ENCODE results near the gene ROBO2.

Gene ROBO2

GRCh38 chr3:77602722-77603121 lies 562.8 kb downstream of the ROBO2 start:
- Histone ChIP-seq H3K27me3 (ENCODE audit: insufficient read depth, poor library complexity, severe bottlenecking) (no peaks in the 10 kb centered on the region), H3K27ac (replicated peaks) (no peak overlapping the region), H3K4me3 (replicated peaks; ENCODE audit: insufficient read depth, low read length) (no peak overlapping the region)
- no peak for TF ChIP-seq CTCF (IDR thresholded peaks at IDR 0.05; ENCODE audit: insufficient read depth, low read length)
- TF ChIP-seq POLR2AphosphoS5 (IDR thresholded peaks at IDR 0.05; ENCODE audit: low read depth): no peak
- TF ChIP-seq REST (IDR thresholded peaks at IDR 0.05; ENCODE audit: insufficient replicate concordance, low read depth): no peak
- TF ChIP-seq SPI1 (IDR thresholded peaks at IDR 0.05; ENCODE audit: borderline replicate concordance, low read depth): no peak
- TF ChIP-seq GABPA (IDR thresholded peaks at IDR 0.05; ENCODE audit: low read depth): no peak
- DNase-seq (ENCODE audit: low read depth in 1 of 2, low spot score in 1 of 2): no peak

- Histone ChIP-seq H3K4me3 (replicated peaks; ENCODE audit: insufficient read depth, low read length) (no peak overlapping the region), H3K27me3 (ENCODE audit: insufficient read depth, poor library complexity, severe bottlenecking) (no peaks in the 10 kb centered on the region), H3K27ac (replicated peaks) (no peak overlapping the region)
- DNase-seq (ENCODE audit: low read depth in 1 of 2, low spot score in 1 of 2): no peak
- TF ChIP-seq CTCF (IDR thresholded peaks at IDR 0.05; ENCODE audit: insufficient read depth, low read length): no peak
- TF ChIP-seq REST (IDR thresholded peaks at IDR 0.05; ENCODE audit: insufficient replicate concordance, low read depth): no peak
- TF ChIP-seq SPI1 (IDR thresholded peaks at IDR 0.05; ENCODE audit: borderline replicate concordance, low read depth): no peak
- TF ChIP-seq POLR2AphosphoS5 (IDR thresholded peaks at IDR 0.05; ENCODE audit: low read depth): no peak
- TF ChIP-seq GABPA (IDR thresholded peaks at IDR 0.05; ENCODE audit: low read depth): no peak
These were observed 565.4 kb downstream of the ROBO2 start for GRCh38 chr3:77605308-77605707.

GRCh38 chr3:77605865-77606264 lies 566.0 kb downstream of the ROBO2 start:
- DNase-seq (ENCODE audit: low read depth in 1 of 2, low spot score in 1 of 2): no peak
- Histone ChIP-seq H3K4me3 (replicated peaks; ENCODE audit: insufficient read depth, low read length) (no peak overlapping the region), H3K27ac (replicated peaks) (no peak overlapping the region), H3K27me3 (ENCODE audit: insufficient read depth, poor library complexity, severe bottlenecking) (no peaks in the 10 kb centered on the region)
- TF ChIP-seq CTCF (IDR thresholded peaks at IDR 0.05; ENCODE audit: insufficient read depth, low read length): no peak
- TF ChIP-seq SPI1 (IDR thresholded peaks at IDR 0.05; ENCODE audit: borderline replicate concordance, low read depth): no peak
- TF ChIP-seq GABPA (IDR thresholded peaks at IDR 0.05; ENCODE audit: low read depth): no peak
- no peak for TF ChIP-seq REST (IDR thresholded peaks at IDR 0.05; ENCODE audit: insufficient replicate concordance, low read depth)
- no peak for TF ChIP-seq POLR2AphosphoS5 (IDR thresholded peaks at IDR 0.05; ENCODE audit: low read depth)
